Panc1 (cell line): ENCODE data around the gene GMDS. TPM values are rescaled to one million over a fixed set of nuclear protein-coding genes. Genes with fewer than 3 reads are reported as not detected.

Experiments
- ATAC-seq: fragments of 200-7000 bp; cut with Tn5 transposase; 2 replicates; pipeline ENCODE4 v1.9.1; 2020; ENCODE audit warnings: mild to moderate bottlenecking, moderate library complexity
- BruUV-seq: library from RNA; stranded (reverse); fragments of 400-500 nt; replicated peaks from 2 replicates; lab custom pipeline; 2021; lab: Mats Ljungman, UMichigan
- CTCF ChIA-PET: fragments of 300-600 bp; sonication (Branson Sonifier 250); formaldehyde crosslinking; loops from one replicate; lab custom pipeline; 2022; ENCODE audit warnings: antibody characterized with exemption; lab: Charles Lee
- POLR2A ChIA-PET: fragments of 300-600 bp; sonication (Branson Sonifier 250); formaldehyde crosslinking; loops from one replicate; lab custom pipeline; 2022; ENCODE audit warnings: antibody characterized with exemption; lab: Charles Lee
- DNase-seq: peaks from one replicate; pipeline ENCODE4 v3.0.0-alpha.2; 2010; ENCODE audit warnings: low read depth, low spot score
- H3K27ac ChIP-seq: 2 replicates; pipeline ENCODE4 v1.5.1; 2011; ENCODE audit warnings: mild to moderate bottlenecking, low read length, inconsistent platforms
- H3K27me3 ChIP-seq: fragments of 200-500 bp; sonication (Bioruptor generic); 2 replicates; pipeline ENCODE4 v1.6.0; 2014; ENCODE audit warnings: low read length, inconsistent platforms; ENCODE audit not compliant: control insufficient read depth, insufficient read depth
- H3K36me3 ChIP-seq: fragments of 200-500 bp; sonication (Bioruptor generic); 2 replicates; pipeline ENCODE4 v1.5.1; 2014; ENCODE audit warnings: inconsistent platforms, mild to moderate bottlenecking, low read length, moderate library complexity; ENCODE audit not compliant: control insufficient read depth, insufficient read depth
- H3K4me1 ChIP-seq: 2 replicates; pipeline ENCODE4 v1.5.1; 2011; ENCODE audit warnings: inconsistent platforms, mild to moderate bottlenecking, low read length, moderate library complexity; ENCODE audit not compliant: control insufficient read depth, insufficient read depth
- H3K4me3 ChIP-seq, 2 experiments: 2 replicates each; pipeline ENCODE4 v1.5.1; 2011 to 2012; ENCODE audit warnings: low read depth in 2 of 2, low read length in 2 of 2, mild to moderate bottlenecking in 2 of 2, inconsistent platforms in 1 of 2, moderate library complexity in 1 of 2
- H3K9me3 ChIP-seq: fragments of 200-500 bp; sonication (Bioruptor generic); 2 replicates; pipeline ENCODE4 v1.5.1; 2014; ENCODE audit warnings: low read depth, mild to moderate bottlenecking, inconsistent platforms, low read length, moderate library complexity; ENCODE audit not compliant: control insufficient read depth, insufficient read depth
- CTCF ChIP-seq: fragments of 450-650 bp; IDR thresholded peaks from 2 replicates; pipeline ENCODE4 v1.5.1; 2017; ENCODE audit warnings: mild to moderate bottlenecking
- POLR2AphosphoS5 ChIP-seq: IDR thresholded peaks from 2 replicates; pipeline ENCODE4 v1.6.1; 2012; ENCODE audit warnings: mild to moderate bottlenecking, low read depth, low read length, moderate library complexity
- REST ChIP-seq, 2 experiments: IDR thresholded peaks; 2 replicates each; pipeline ENCODE4 v1.6.1; 2011 to 2012; ENCODE audit warnings: low read depth in 2 of 2, control low read depth in 1 of 2, low read length in 1 of 2, mild to moderate bottlenecking in 1 of 2, moderate library complexity in 1 of 2; ENCODE audit not compliant: insufficient read depth in 1 of 2
- SIN3A ChIP-seq: IDR thresholded peaks from 2 replicates; pipeline ENCODE4 v1.6.1; 2012; ENCODE audit warnings: low read depth, mild to moderate bottlenecking, low read length, moderate library complexity, borderline replicate concordance; ENCODE audit not compliant: insufficient read depth
- TCF7L2 ChIP-seq: IDR thresholded peaks from 2 replicates; pipeline ENCODE4 v1.6.1; 2011; ENCODE audit warnings: mild to moderate bottlenecking, low read depth, low read length, inconsistent platforms
- in situ Hi-C: cut with HindIII; loops from 2 replicates; pipeline ENCODE4 v1.10.0; 2016; ENCODE audit warnings: low sequenced_read_pairs, low pct_unique_long_range_greater_than_20kb
- intact Hi-C: fragments of 100-400 bp; cut with micrococcal nuclease; formaldehyde crosslinking; loops from one replicate; pipeline ENCODE4 v1.10.0; 2022; ENCODE audit not compliant: unreplicated experiment
- total RNA-seq: library from RNA; stranded (reverse); gene quantifications from one replicate; pipeline ENCODE4 v1.2.1, GENCODE V29; 2021; ENCODE audit not compliant: unreplicated experiment

Gene GMDS
- total RNA-seq, 1 experiment from 2014 or later, result 9.8 TPM

GRCh38 chr6:2196079-2196679 lies 49.2 kb downstream of the GMDS start:
- H3K4me3 ChIP-seq, result no peak overlapping the region
- no peaks in the 10 kb centered on the region for H3K27me3 ChIP-seq
- ATAC-seq (peak; percentile 82), DNase-seq (peak; percentile 48)
- POLR2A ChIA-PET, result no interaction called here
- BruUV-seq, result no TSS peak
- in situ Hi-C loops, result no loop called here
- CTCF ChIA-PET, result no interaction called here
- H3K36me3 ChIP-seq, result no peaks in the 10 kb centered on the region
- TF ChIP-seq TCF7L2 (no peak), CTCF (peak; percentile 74; the same call in 1 of the 2 replicates), SIN3A (no peak), REST (IDR thresholded peaks at IDR 0.05; ENCODE audit: insufficient read depth in 1 of 2, low read depth in 2 of 2, low read length in 1 of 2) (no peak)
- peaks cover 3% of the 10 kb centered on the region; the same call in 1 of the 2 replicates for H3K4me1 ChIP-seq
- H3K27ac ChIP-seq, result no peak overlapping the region
- intact Hi-C loops, result loop anchor here (1.0 kb wide), 1 partner anchor 594 kb away; no protein-coding TSS in a partner anchor
- H3K9me3 ChIP-seq, result peaks cover 4% of the 10 kb centered on the region; the same call in 1 of the 2 replicates

GRCh38 chr6:2194643-2195042 lies 50.8 kb downstream of the GMDS start:
- Histone ChIP-seq H3K27me3 (no peaks in the 10 kb centered on the region), H3K36me3 (no peaks in the 10 kb centered on the region), H3K4me3 (no peak overlapping the region), H3K9me3 (peaks cover 4% of the 10 kb centered on the region; the same call in 1 of the 2 replicates), H3K4me1 (peaks cover 3% of the 10 kb centered on the region; the same call in 1 of the 2 replicates), H3K27ac (no peak overlapping the region)
- ChIA-PET CTCF (no interaction called here), POLR2A (no interaction called here)
- in situ Hi-C loops, result no loop called here
- DNase-seq, result no peak
- intact Hi-C loops, result no loop called here
- no peak for ATAC-seq
- TF ChIP-seq TCF7L2 (no peak), POLR2AphosphoS5 (no peak), REST (IDR thresholded peaks at IDR 0.05; ENCODE audit: insufficient read depth in 1 of 2, low read depth in 2 of 2, low read length in 1 of 2) (no peak), CTCF (no peak), SIN3A (no peak)
- no TSS peak for BruUV-seq
